GM12878 (cell line): ENCODE data around the gene TRIB2. TPM values are rescaled to one million over a fixed set of nuclear protein-coding genes. Genes with fewer than 3 reads are reported as not detected.

ENCODE experiments used
- ATAC-seq: fragments of 200-7000 bp; cut with Tn5 transposase; 3 replicates; pipeline ENCODE4 v1.9.1; 2020; ENCODE audit warnings: mild to moderate bottlenecking, moderate library complexity
- BruUV-seq: library from RNA; stranded (reverse); fragments of 400-500 nt; replicated peaks from 2 replicates; lab custom pipeline; 2021; lab: Mats Ljungman, UMichigan
- CTCF ChIA-PET: fragments of 300-600 bp; sonication (Branson Sonifier 250); formaldehyde crosslinking; extraction: SDS; loops from one replicate; lab custom pipeline; 2021; ENCODE audit warnings: inconsistent platforms; lab: Yijun Ruan, JAX
- POLR2A ChIA-PET: fragments of 350-600 bp; formaldehyde crosslinking; extraction: SDS; loops from one replicate; lab custom pipeline; 2021; ENCODE audit warnings: inconsistent platforms; lab: Charles Lee
- RAD21 ChIA-PET: fragments of 300-600 bp; sonication (Branson Sonifier 250); formaldehyde crosslinking; loops from one replicate; lab custom pipeline; 2023; ENCODE audit warnings: antibody characterized with exemption; ENCODE audit not compliant: unreplicated experiment; lab: Charles Lee
- SMC1A ChIA-PET: fragments of 300-600 bp; sonication (Branson Sonifier 250); formaldehyde crosslinking; loops from one replicate; lab custom pipeline; 2023; ENCODE audit not compliant: unreplicated experiment, uncharacterized antibody; lab: Charles Lee
- DNase-seq: peaks from one replicate; pipeline ENCODE4 v3.0.0-alpha.2; 2011; ENCODE audit warnings: low read depth, low spot score
- FAIRE-seq: peaks from 3 replicates; lab custom pipeline; 2011; peaks lifted over from hg19 to GRCh38; lab: Jason Lieb, UNC
- H2AFZ ChIP-seq: 2 replicates; pipeline ENCODE4 v1.6.0; 2011; ENCODE audit warnings: low read depth, low read length, control low read depth; ENCODE audit not compliant: control insufficient read depth
- H3K27ac ChIP-seq: 2 replicates; pipeline ENCODE4 v1.5.1; 2011; ENCODE audit warnings: control low read depth; ENCODE audit not compliant: control insufficient read depth, insufficient read depth
- H3K27me3 ChIP-seq, 2 experiments: replicated peaks in 1 of 2; 2 replicates each; pipeline versions ENCODE4 v1.6.0 to v1.6.1; 2011; ENCODE audit warnings: low read length in 1 of 2; ENCODE audit not compliant: control insufficient read depth in 2 of 2, insufficient read depth in 2 of 2
- H3K36me3 ChIP-seq, 2 experiments: 2 replicates each; pipeline ENCODE4 v1.5.1; 2011; ENCODE audit warnings: low read length in 1 of 2; ENCODE audit not compliant: control insufficient read depth in 2 of 2, insufficient read depth in 2 of 2
- H3K4me1 ChIP-seq: 2 replicates; pipeline ENCODE4 v1.6.1; 2011; ENCODE audit warnings: mild to moderate bottlenecking, low read length, moderate library complexity, mixed read lengths; ENCODE audit not compliant: control insufficient read depth, insufficient read depth
- H3K4me2 ChIP-seq: 2 replicates; pipeline ENCODE4 v1.6.0; 2011; ENCODE audit warnings: control low read depth; ENCODE audit not compliant: control insufficient read depth, insufficient read depth
- H3K4me3 ChIP-seq: fragments of 200-600 bp; sonication (generic); 2 replicates; pipeline ENCODE4 v1.5.1; 2016
- H3K79me2 ChIP-seq: 2 replicates; pipeline ENCODE4 v1.6.0; 2011; ENCODE audit warnings: low read length; ENCODE audit not compliant: control insufficient read depth, insufficient read depth
- H3K9ac ChIP-seq: 2 replicates; pipeline ENCODE4 v1.8.0; 2011; ENCODE audit warnings: low read length, control low read depth, mixed read lengths; ENCODE audit not compliant: control insufficient read depth, insufficient read depth
- H3K9me3 ChIP-seq: replicated peaks from 3 replicates; pipeline ENCODE4 v1.5.1; 2011; ENCODE audit warnings: mild to moderate bottlenecking, low read length; ENCODE audit not compliant: control insufficient read depth, insufficient read depth
- H4K20me1 ChIP-seq: 2 replicates; pipeline ENCODE4 v1.6.0; 2011; ENCODE audit not compliant: control insufficient read depth, insufficient read depth
- BCL3 ChIP-seq: IDR thresholded peaks from 2 replicates; pipeline ENCODE4 v1.6.1; 2011; ENCODE audit warnings: borderline replicate concordance, low read depth, mild to moderate bottlenecking, moderate library complexity, low read length; ENCODE audit not compliant: insufficient read depth, poor library complexity, severe bottlenecking
- NR2C1 ChIP-seq: fragments of 450-650 bp; IDR thresholded peaks from 2 replicates; pipeline ENCODE4 v1.6.1; 2017; ENCODE audit warnings: antibody characterized with exemption, mild to moderate bottlenecking, moderate library complexity
- PML ChIP-seq: IDR thresholded peaks from 2 replicates; pipeline ENCODE4 v1.6.1; 2012; ENCODE audit warnings: low read length, inconsistent platforms
- SPI1 ChIP-seq: IDR thresholded peaks from 2 replicates; pipeline ENCODE4 v1.6.1; 2011; ENCODE audit warnings: low read depth, mild to moderate bottlenecking, low read length, moderate library complexity, borderline replicate concordance; ENCODE audit not compliant: insufficient read depth
- ZBTB11 ChIP-seq: fragments of 450-650 bp; formaldehyde crosslinking; IDR thresholded peaks from 2 replicates; pipeline ENCODE4 v1.5.0; 2022; ENCODE audit warnings: mild to moderate bottlenecking, missing genetic modification characterization
- WGBS: methylation state at CpG from one replicate; pipeline ENCODE4 v1.1.6; 2016; ENCODE audit warnings: low lambda C conversion rate; ENCODE audit not compliant: insufficient replicate concordance, insufficient coverage; ENCODE audit errors: missing lambda C conversion rate; 5-methylcytosine and 5-hydroxymethylcytosine counted together
- in situ Hi-C: fragments of 300-500 bp; cut with MboI; formaldehyde crosslinking; loops from 9 replicates; pipeline ENCODE4 v1.14.3; 2018; ENCODE audit warnings: mixed read lengths
- intact Hi-C: fragments of 100-400 bp; cut with micrococcal nuclease; formaldehyde crosslinking; loops from one replicate; pipeline ENCODE4 v1.14.2; 2022; ENCODE audit not compliant: unreplicated experiment
- polyA plus RNA-seq, 11 experiments: library from polyadenylated mRNA; depleted of rRNA in 4 of 11; unstranded in 6 of 11; stranded (reverse) in 5 of 11; fragments of >200 nt; fragmentation: Nextera tagmentation in 4 of 11; fragmentation: Illumina TruSeq in 1 of 11; extraction: Ambion mirVana in 4 of 11; extraction: Trizol in 1 of 11; gene quantifications; 1 replicate in 1 of 11; 2 replicates in 10 of 11; pipeline versions ENCODE4 v1.2.1 to v1.2.3, GENCODE V29; 2011 to 2016; ENCODE audit warnings: inconsistent platforms in 2 of 11, missing spikeins in 2 of 11, low read depth in 1 of 11
- total RNA-seq, 4 experiments: library from RNA; depleted of rRNA in 3 of 4; stranded (reverse); fragments of >200 nt in 3 of 4; fragmentation: Illumina TruSeq in 1 of 4; extraction: Trizol in 1 of 4; gene quantifications; 2 replicates each; pipeline versions ENCODE4 v1.2.1 to v1.2.3, GENCODE V29; 2013 to 2021
- TF ChIP-seq, protein P1 (sequence below): IDR thresholded peaks from 2 replicates; pipeline ENCODE4 v1.6.1; 2012; ENCODE audit warnings: mild to moderate bottlenecking, low read depth, low read length
- TF ChIP-seq, protein P2 (sequence below): IDR thresholded peaks from 2 replicates; pipeline ENCODE4 v1.6.1; 2011; ENCODE audit warnings: borderline replicate concordance, low read depth, mild to moderate bottlenecking, moderate library complexity, mixed read lengths, low read length; ENCODE audit not compliant: insufficient read depth; ENCODE audit errors: extremely low read length

Gene TRIB2
- total and polyA plus RNA-seq, 10 of the 15 experiments (the other 5 are each of a cell fraction or from before 2014, with no cell fraction given), result 1.6 to 9.2 (median 5.2) TPM

DNA sequence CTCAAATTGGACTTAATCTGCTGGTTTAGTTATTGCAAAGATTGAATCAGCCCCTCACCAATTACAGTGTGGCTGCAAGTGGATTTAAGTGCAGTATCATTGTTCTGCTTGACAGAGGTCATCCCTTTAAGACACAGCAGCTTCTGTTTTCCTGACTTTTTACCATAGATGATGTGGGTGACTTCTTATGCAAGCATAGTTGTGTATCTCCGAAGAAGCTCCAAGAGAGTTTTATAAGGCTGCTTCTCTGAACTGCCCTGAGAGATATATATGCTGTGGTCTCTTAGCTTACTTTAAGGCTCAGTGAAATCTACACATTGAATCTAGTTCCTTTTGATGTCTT is 3.5 kb downstream of the TRIB2 start (continued):
- no peak for TF ChIP-seq NR2C1
- TF ChIP-seq, all 136 proteins: peak for 0

DNA sequence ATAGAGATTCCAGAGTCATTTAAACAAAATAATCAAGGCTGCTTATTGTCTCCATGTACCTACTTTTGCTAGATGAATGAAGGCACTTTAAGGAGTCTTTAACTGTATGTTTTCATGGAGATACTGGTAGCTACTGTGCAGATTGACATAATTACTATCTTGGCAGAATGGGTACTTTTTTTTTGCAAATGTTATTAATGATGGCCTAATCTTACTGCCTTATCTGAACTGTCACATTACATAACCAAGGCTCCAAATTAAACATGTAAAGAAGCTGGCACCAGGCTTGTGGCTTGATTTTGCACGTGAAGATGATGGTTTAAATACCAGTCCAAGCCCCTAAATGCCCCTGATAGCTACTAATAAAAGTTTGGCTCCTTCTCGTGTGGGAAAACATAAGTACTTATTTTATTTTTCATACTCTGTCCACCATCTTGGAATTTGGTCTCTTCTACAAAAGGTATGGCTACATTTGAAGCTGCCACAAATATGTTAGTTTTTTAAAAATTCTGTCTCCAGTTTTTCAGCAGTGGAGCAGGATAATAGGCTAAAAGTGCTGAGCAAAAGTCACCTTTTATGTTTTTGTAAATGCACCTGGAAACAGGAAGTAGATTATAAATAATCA is 4.1 kb downstream of the TRIB2 start:
- Histone ChIP-seq H3K4me3 (no peak overlapping the region), H3K27ac (no peak overlapping the region), H3K79me2 (no peaks in the 10 kb centered on the region)
- in situ Hi-C loops (no loop called here), intact Hi-C loops (loop anchor here (10.0 kb wide), 1 partner anchor 676 kb away; no protein-coding TSS in a partner anchor)
- ChIA-PET RAD21 (interaction anchor here (1.1 to 1.6 kb wide), 3 partner anchors 210 to 891 kb away, joined by 3 to 6 read pairs (median 3); no protein-coding TSS in a partner anchor), SMC1A (interaction anchor here (0.6 to 1.5 kb wide), 8 partner anchors 9 to 1659 kb away, joined by 3 to 5 read pairs (median 3); no protein-coding TSS in a partner anchor), POLR2A (no interaction called here)
- TF ChIP-seq ZBTB11 (CRISPR knock-in tag), result no peak
- TF ChIP-seq, protein P1, sequence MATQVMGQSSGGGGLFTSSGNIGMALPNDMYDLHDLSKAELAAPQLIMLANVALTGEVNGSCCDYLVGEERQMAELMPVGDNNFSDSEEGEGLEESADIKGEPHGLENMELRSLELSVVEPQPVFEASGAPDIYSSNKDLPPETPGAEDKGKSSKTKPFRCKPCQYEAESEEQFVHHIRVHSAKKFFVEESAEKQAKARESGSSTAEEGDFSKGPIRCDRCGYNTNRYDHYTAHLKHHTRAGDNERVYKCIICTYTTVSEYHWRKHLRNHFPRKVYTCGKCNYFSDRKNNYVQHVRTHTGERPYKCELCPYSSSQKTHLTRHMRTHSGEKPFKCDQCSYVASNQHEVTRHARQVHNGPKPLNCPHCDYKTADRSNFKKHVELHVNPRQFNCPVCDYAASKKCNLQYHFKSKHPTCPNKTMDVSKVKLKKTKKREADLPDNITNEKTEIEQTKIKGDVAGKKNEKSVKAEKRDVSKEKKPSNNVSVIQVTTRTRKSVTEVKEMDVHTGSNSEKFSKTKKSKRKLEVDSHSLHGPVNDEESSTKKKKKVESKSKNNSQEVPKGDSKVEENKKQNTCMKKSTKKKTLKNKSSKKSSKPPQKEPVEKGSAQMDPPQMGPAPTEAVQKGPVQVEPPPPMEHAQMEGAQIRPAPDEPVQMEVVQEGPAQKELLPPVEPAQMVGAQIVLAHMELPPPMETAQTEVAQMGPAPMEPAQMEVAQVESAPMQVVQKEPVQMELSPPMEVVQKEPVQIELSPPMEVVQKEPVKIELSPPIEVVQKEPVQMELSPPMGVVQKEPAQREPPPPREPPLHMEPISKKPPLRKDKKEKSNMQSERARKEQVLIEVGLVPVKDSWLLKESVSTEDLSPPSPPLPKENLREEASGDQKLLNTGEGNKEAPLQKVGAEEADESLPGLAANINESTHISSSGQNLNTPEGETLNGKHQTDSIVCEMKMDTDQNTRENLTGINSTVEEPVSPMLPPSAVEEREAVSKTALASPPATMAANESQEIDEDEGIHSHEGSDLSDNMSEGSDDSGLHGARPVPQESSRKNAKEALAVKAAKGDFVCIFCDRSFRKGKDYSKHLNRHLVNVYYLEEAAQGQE, result no peak
- TF ChIP-seq PML, result no peak
- TF ChIP-seq, protein P2, sequence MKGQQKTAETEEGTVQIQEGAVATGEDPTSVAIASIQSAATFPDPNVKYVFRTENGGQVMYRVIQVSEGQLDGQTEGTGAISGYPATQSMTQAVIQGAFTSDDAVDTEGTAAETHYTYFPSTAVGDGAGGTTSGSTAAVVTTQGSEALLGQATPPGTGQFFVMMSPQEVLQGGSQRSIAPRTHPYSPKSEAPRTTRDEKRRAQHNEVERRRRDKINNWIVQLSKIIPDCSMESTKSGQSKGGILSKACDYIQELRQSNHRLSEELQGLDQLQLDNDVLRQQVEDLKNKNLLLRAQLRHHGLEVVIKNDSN, result no peak
- no peak for TF ChIP-seq BCL3
- no peak for TF ChIP-seq SPI1
- TF ChIP-seq, all 136 proteins: peak for 0
- Histone ChIP-seq H3K4me2 (no peak overlapping the region), H3K27me3 (peaks cover 0 to 18% of the 10 kb centered on the region in 2 experiments; a peak in 2 of 4 replicates), H3K4me1 (peaks cover 7% of the 10 kb centered on the region), H3K36me3 (no peaks in the 10 kb centered on the region), H3K9ac (no peak overlapping the region), H2AFZ (no peak overlapping the region), H3K9me3 (no peaks in the 10 kb centered on the region), H4K20me1 (0 out of 2 replicates have a peak, but pooled peaks cover 3% of the 10 kb centered on the region)
- no peak for FAIRE-seq
- WGBS, result 48% methylated on average over 2 of the region's 2 CpGs
- no peak for ATAC-seq
- BruUV-seq, result no TSS peak
- DNase-seq, result no peak
- CTCF ChIA-PET, result interaction anchor here (0.8 to 2.1 kb wide), 9 partner anchors 8 to 939 kb away, joined by 3 to 8 read pairs (median 4); no protein-coding TSS in a partner anchor
